ENCODE measurements around the gene ATP5PO.

The ATP5PO gene

DNA sequence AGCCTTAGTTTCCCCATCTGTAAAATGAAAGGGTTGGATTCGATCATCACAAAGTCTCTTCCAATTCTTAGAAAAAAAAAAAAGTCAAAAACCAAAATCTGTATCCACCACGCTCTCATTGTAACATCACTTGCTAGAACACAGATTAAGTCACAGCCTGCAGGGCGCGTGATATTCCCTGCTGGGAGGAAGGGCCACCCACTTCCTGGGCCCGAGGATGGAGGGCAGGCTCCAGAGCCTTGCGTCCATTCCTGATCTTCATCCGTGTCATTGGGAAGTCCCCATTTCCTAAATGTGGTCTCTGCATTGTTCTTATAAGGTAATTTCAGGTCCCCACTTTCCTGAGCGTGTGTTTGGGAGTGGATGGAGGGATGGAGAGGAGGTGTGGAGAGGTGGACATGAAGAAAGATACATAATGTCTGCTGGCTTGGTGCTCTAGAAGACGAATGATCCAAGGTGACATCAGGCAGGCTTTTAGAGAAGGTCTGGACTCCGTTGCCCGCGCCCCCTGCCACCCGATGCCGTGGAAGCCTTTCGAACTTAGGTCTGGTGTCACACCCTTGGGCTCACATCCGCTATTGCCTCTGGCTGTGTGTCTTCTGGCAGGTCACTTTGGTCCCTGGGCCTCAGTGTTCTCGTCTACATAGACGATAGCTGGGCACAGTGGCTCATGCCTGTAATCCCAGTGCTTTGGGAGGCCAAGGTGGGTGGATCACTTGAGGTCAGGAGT lies 56.1 kb downstream of the ATP5PO start:
- TF ChIP-seq, protein P1, sequence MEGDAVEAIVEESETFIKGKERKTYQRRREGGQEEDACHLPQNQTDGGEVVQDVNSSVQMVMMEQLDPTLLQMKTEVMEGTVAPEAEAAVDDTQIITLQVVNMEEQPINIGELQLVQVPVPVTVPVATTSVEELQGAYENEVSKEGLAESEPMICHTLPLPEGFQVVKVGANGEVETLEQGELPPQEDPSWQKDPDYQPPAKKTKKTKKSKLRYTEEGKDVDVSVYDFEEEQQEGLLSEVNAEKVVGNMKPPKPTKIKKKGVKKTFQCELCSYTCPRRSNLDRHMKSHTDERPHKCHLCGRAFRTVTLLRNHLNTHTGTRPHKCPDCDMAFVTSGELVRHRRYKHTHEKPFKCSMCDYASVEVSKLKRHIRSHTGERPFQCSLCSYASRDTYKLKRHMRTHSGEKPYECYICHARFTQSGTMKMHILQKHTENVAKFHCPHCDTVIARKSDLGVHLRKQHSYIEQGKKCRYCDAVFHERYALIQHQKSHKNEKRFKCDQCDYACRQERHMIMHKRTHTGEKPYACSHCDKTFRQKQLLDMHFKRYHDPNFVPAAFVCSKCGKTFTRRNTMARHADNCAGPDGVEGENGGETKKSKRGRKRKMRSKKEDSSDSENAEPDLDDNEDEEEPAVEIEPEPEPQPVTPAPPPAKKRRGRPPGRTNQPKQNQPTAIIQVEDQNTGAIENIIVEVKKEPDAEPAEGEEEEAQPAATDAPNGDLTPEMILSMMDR (IDR thresholded peaks at IDR 0.05; ENCODE audit: insufficient read depth, missing control alignments), result no peak
- DNase-seq (ENCODE audit: insufficient read length, low spot score) (no peak), FAIRE-seq (no peak)

DNA sequence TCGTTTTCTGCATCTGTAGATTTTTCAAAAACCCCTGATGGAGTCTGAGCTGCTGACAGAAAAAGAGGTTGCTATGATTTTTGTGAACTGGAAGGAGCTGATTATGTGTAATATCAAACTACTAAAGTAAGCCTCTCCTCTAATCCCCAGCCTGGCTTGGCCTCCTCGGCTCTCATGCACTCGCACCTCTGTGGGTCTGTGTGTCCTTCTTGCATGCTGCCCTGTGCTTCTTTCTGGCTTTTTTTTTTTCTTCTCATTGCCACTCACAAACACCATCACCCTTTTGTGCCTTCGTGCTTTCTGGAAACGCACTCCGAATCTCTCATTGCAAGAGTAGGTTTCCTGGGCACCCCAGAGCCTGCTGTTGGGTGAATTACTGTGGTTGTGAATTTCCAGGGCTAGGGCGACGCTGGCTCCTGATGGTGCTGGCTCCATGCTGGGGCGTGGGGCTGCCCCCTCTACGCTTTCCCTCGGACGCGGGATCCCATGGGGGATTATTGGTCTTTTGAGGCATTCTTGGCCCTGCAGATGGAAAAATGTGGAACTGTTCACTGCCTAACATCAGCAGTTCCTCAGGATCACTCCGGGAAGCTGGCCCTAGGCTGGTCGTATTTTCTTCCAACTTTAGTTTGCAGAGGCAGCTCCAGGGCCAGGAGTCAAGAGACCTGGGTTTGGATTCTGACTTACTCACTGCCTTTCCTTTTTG lies 56.8 kb downstream of the ATP5PO start:
- FAIRE-seq, result no peak

DNA sequence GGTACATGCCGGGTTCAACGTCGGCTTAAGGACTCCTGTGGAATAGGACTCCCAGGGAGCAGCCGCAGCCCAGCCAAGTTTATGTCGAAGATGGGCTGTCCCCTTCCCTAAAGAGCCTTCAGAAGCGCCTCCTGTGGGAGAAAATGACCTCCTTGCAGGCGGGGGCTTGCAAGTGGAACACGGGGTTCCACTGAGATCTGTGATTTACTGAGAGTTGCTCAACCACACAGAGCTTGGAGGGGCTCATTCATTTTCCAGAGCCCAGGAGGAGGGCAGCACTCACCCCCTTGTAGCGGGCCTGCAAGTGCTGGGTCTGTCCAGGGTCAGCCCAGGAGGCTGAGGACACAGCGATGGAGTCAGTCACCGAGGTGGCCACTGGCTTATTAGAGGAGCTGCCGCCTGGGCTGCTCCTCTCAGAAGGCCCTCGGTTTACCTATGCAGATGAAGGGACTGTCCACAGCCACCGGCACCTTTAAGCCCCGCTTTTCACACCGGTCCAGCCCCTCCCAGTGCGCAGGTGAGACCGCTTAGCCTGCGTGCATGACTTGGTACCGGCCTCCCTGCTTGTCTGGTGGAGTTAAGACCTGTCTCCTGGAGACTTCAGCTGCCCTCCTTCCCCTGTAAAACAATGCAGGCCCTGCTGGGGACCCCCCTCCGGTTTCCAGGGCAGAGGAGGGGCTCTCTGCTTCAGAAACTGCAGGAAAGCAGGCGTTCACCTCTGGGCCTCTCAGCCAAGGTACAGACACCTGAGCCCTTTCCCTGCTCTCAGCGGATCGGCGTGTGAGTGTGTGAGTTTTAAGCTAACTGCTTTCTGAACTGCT lies 57.5 kb downstream of the ATP5PO start:
- DNase-seq (ENCODE audit: insufficient read length, low spot score), result no peak
- no peak for FAIRE-seq
- TF ChIP-seq, protein P1 (IDR thresholded peaks at IDR 0.05; ENCODE audit: insufficient read depth, missing control alignments), result no peak

More for the DNA sequence above, 56.8 kb downstream of the ATP5PO start:
- TF ChIP-seq, protein P1 (IDR thresholded peaks at IDR 0.05; ENCODE audit: insufficient read depth, missing control alignments), result no peak
- DNase-seq (ENCODE audit: insufficient read length, low spot score), result no peak

DNA sequence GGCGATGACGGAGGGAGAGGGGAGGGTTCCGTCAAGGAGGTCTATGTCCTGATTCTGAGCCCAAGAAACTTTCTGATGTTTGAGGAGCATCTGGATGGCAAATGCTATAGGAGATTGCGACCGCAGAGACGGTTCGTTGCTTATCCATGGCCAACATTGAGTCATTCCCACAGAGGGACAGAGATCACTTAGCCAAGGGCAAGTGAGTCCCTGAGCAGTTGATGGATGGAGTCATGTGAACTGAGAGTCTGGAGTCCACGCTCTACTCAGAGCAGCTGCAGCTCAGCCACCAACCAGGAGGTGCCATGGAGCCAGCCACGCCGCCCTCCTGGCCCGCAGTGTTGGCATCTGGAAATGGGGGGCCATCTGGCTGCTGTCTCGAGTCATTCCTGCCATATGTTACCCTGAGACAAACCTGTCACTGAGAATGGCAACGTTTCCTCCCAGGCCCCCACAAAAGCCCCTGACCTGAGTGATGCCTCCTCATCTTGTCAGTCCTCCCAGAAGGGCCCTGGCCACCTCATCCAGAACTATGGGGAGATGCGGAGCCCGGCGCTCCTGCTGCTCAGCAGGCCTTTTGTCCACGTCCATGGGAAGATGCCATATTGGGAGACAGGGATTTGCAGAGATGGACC lies 58.6 kb downstream of the ATP5PO start:
- TF ChIP-seq, protein P1 (IDR thresholded peaks at IDR 0.05; ENCODE audit: insufficient read depth, missing control alignments), result no peak
- FAIRE-seq (no peak), DNase-seq (ENCODE audit: insufficient read length, low spot score) (no peak)

DNA sequence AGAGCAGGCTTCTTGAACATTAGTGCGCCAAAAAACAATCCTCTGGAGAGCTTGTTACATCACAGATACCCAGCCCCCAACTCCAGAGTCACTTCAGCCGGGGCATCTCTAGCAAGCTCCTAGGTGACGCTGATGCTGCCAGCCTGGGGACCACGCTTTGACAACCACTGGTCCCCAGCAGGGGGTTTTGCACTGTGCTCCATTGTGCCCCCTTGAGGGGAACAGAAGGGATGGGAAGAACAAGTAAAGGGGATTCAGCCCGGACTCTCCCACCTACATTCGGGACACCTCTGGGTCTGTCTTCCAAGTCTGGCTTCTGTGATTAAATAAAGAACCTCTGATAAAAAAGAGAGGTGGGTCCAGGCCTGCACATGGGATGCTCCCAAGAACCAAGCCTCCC lies 60.4 kb downstream of the ATP5PO start:
- TF ChIP-seq, protein P1 (IDR thresholded peaks at IDR 0.05; ENCODE audit: insufficient read depth, missing control alignments), result peak; percentile 14
- no peak for DNase-seq (ENCODE audit: insufficient read length, low spot score)
- no peak for FAIRE-seq

DNA sequence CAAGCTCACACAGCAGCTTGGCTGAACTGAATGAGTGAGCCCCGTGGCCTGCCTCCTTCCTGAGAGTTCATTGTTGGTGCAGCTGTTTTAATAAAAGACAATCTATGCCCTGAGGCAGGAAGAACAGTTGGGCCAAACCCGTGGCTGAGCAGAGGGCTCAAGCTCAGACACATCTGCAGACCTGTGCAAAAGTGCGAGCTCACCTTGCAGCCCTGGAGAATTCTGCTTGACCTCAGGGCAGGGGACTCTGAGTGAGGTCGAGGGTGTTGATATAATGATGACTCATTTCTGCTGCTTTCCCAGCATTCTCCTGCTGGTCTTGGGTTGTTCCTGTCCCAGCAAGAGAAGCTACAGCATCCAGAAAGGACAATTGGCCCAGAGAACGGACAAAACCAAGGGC lies 61.0 kb downstream of the ATP5PO start:
- no peak for DNase-seq (ENCODE audit: insufficient read length, low spot score)
- TF ChIP-seq, protein P1 (IDR thresholded peaks at IDR 0.05; ENCODE audit: insufficient read depth, missing control alignments), result no peak
- no peak for FAIRE-seq

Data from D721Med (cell line).